Measurements from ENCODE around the gene CSTA. TPM values are rescaled to one million over a fixed set of nuclear protein-coding genes. Genes with fewer than 3 reads are reported as not detected.

CSTA gene
- total and polyA plus RNA-seq, 10 donors, result 6.4 to 46.1 (median 16.4) TPM

GRCh38 chr3:122331886-122332285 is 6.8 kb downstream of the CSTA start:
- H3K9me3 ChIP-seq, result no peaks in the 10 kb centered on the region
- H3K36me3 ChIP-seq, result peaks cover 0 to 11% (median 0%) of the 10 kb centered on the region in 6 donors
- H3K27ac ChIP-seq, result no peak overlapping the region
- 80 to 86% (median 85%) methylated on average over 4 of the region's 4 CpGs for whole genome bisulfite sequencing, 5 donors
- peaks cover 0 to 7% (median 0%) of the 10 kb centered on the region in 7 donors for H3K27me3 ChIP-seq (replicated peaks in 1 of 7)
- no peak for DNase-seq
- TF ChIP-seq CTCF (IDR thresholded peaks at IDR 0.05 in 8 of 11, conservative IDR thresholded peaks at IDR 0.05 in 3 of 11) (no peak), POLR2A (IDR thresholded peaks at IDR 0.05) (no peak), POLR2AphosphoS5 (IDR thresholded peaks at IDR 0.05) (no peak)
- H3K4me3 ChIP-seq, result no peak overlapping the region
- no peaks in the 10 kb centered on the region for H3K4me1 ChIP-seq
- intact Hi-C loops (cut with DNase I; ENCODE audit: low total_unique reads), result no loop called here

GRCh38 chr3:122332551-122332950 is 7.5 kb downstream of the CSTA start:
- Histone ChIP-seq H3K4me1 (no peaks in the 10 kb centered on the region), H3K36me3 (peaks cover 0 to 13% (median 0%) of the 10 kb centered on the region in 6 donors), H3K27ac (no peak overlapping the region), H3K27me3 (replicated peaks in 1 of 7) (peaks cover 0 to 7% (median 0%) of the 10 kb centered on the region in 7 donors), H3K9me3 (no peaks in the 10 kb centered on the region), H3K4me3 (no peak overlapping the region)
- DNase-seq, result no peak
- WGBS, 5 donors, result 84 to 98% (median 94%) methylated on average over 8 of the region's 8 CpGs
- intact Hi-C loops (cut with DNase I; ENCODE audit: low total_unique reads), result no loop called here
- TF ChIP-seq POLR2A (IDR thresholded peaks at IDR 0.05) (no peak), CTCF (IDR thresholded peaks at IDR 0.05 in 8 of 11, conservative IDR thresholded peaks at IDR 0.05 in 3 of 11) (no peak), POLR2AphosphoS5 (IDR thresholded peaks at IDR 0.05) (no peak)

- Histone ChIP-seq H3K36me3 (peaks cover 0 to 37% (median 0%) of the 10 kb centered on the region in 6 donors), H3K27me3 (replicated peaks in 1 of 7) (no peaks in the 10 kb centered on the region), H3K4me1 (no peaks in the 10 kb centered on the region), H3K9me3 (peaks cover 0 to 7% (median 1%) of the 10 kb centered on the region in 8 donors), H3K4me3 (no peak overlapping the region), H3K27ac (no peak overlapping the region)
- no peak for DNase-seq
- WGBS, 5 donors, result 79 to 88% (median 83%) methylated on average over 1 of the region's 1 CpG
- intact Hi-C loops (cut with DNase I; ENCODE audit: low total_unique reads), result no loop called here
- TF ChIP-seq CTCF (IDR thresholded peaks at IDR 0.05 in 8 of 11, conservative IDR thresholded peaks at IDR 0.05 in 3 of 11), result no peak
- TF ChIP-seq POLR2A (IDR thresholded peaks at IDR 0.05), result no peak
- no peak for TF ChIP-seq POLR2AphosphoS5 (IDR thresholded peaks at IDR 0.05)
These were observed 17.8 kb downstream of the CSTA start for GRCh38 chr3:122342803-122343202.

GRCh38 chr3:122343654-122344053 is 18.6 kb downstream of the CSTA start:
- TF ChIP-seq POLR2A (IDR thresholded peaks at IDR 0.05) (no peak), POLR2AphosphoS5 (IDR thresholded peaks at IDR 0.05) (no peak), CTCF (IDR thresholded peaks at IDR 0.05 in 8 of 11, conservative IDR thresholded peaks at IDR 0.05 in 3 of 11) (no peak)
- intact Hi-C loops (cut with DNase I; ENCODE audit: low total_unique reads), result no loop called here
- no peaks in the 10 kb centered on the region for H3K4me1 ChIP-seq
- no peak overlapping the region for H3K4me3 ChIP-seq
- H3K9me3 ChIP-seq, result peaks cover 0 to 7% (median 2%) of the 10 kb centered on the region in 8 donors
- 76 to 85% (median 81%) methylated on average over 2 of the region's 2 CpGs for WGBS, 5 donors
- DNase-seq, result no peak
- peaks cover 0 to 29% (median 0%) of the 10 kb centered on the region in 6 donors for H3K36me3 ChIP-seq
- H3K27ac ChIP-seq, result no peak overlapping the region
- no peaks in the 10 kb centered on the region for H3K27me3 ChIP-seq (replicated peaks in 1 of 7)

All from spleen (tissue), 11 donors.